Hematopoietic multipotent progenitor cell treated with erythropoietin and hydrocortisone succinate and interleukin-3 and kit ligand, for 15 days (in vitro differentiated cells): ENCODE data around the gene PVALEF.

Experiments
- DNase-seq: peaks from one replicate; pipeline ENCODE4 v3.0.0-alpha.2; 2015; ENCODE audit warnings: low spot score

PVALEF gene

GRCh38 chr17:81197409-81197795 is 32.1 kb downstream of the PVALEF start:
- no peak for DNase-seq

GRCh38 chr17:81197831-81198490 is 32.7 kb downstream of the PVALEF start:
- DNase-seq = no peak

- no peak for DNase-seq
These were observed 33.6 kb downstream of the PVALEF start for GRCh38 chr17:81198826-81199481.

GRCh38 chr17:81199482-81199830 is 34.1 kb downstream of the PVALEF start:
- DNase-seq = no peak

DNA sequence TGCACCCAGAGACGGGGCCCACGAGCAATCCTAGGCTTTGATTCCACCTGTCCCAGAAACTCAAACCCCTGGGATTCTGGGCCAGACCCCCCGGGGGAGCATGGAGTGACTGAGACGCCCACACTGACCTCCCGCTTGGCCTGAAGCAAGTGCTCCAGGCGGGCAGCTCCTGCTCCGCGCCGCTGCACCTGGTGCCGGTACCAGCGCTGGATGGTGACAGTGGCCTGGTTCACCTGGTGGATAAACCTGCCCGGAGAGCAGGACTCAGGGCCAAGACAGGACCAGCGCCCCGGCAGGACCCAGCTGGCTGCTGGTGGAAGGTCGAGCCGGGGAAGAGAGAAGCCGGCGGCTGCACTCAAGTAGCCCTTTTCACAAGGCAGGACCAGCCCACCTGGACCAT is 34.9 kb downstream of the PVALEF start:
- DNase-seq = no peak

GRCh38 chr17:81200695-81201580 is 35.6 kb downstream of the PVALEF start:
- DNase-seq = peak; percentile 58

DNA sequence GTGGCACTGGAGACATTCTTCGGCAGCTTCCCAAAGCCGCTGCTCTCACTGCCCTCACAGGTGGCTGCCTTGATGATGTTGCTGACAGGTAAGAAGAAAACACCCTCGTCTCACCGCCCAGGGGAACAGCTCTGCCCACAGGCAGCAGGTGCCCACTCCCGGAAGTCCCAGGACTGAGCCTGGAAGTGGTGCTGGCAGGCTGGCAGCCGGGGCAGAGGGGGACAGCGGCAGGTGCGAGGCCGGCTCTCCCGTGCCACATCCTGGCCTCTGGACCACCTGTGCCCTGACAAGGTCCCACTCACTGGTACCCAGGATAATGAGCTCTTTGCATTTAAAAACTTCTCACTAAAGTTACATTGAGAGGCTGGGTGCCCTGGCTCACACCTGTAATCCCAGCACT is 37.0 kb downstream of the PVALEF start:
- no peak for DNase-seq

DNA sequence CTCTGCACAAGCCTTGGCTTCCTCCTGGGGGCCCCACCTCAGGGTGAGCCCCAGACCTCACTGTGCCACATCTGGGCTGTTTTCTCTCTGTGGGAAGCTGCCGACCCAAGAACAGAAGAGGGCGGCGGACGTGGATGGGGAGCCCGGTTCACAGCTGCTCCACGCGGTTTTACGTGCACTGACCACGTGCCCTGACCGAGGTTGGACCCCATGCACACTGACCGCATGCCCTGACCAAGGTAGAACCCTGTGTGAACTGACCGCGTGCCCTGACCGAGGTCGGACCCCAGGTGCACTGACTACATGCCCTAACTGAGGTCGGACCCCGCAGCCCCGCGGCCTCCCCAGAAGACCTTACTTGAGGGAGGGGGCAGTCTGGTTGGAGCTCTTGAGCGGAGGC is 37.8 kb downstream of the PVALEF start:
- no peak for DNase-seq

- DNase-seq = no peak
These were observed 39.3 kb downstream of the PVALEF start for GRCh38 chr17:81204578-81204977.

DNA sequence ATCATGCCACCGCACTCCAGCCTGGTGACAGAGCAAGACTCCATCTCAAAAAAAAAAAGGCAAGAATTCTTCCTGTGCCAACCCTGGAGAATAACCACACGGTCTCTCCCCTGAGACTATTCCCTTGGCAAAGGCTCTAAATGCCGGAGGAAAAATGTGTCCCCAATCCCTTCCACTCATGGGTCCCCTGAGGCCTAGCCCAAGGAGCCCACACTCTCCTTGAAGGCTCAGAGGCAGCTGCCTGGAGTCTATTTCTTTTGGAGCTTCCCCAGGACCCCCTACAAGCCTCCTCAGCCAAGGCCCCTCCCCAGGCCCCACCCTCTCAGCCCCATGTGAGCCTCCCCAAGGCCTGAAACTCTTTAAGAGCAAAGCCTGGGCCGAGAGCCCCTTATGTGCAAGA is 40.9 kb downstream of the PVALEF start:
- DNase-seq = no peak

- DNase-seq = no peak
These were observed 41.4 kb downstream of the PVALEF start for GRCh38 chr17:81206657-81207056.

DNA sequence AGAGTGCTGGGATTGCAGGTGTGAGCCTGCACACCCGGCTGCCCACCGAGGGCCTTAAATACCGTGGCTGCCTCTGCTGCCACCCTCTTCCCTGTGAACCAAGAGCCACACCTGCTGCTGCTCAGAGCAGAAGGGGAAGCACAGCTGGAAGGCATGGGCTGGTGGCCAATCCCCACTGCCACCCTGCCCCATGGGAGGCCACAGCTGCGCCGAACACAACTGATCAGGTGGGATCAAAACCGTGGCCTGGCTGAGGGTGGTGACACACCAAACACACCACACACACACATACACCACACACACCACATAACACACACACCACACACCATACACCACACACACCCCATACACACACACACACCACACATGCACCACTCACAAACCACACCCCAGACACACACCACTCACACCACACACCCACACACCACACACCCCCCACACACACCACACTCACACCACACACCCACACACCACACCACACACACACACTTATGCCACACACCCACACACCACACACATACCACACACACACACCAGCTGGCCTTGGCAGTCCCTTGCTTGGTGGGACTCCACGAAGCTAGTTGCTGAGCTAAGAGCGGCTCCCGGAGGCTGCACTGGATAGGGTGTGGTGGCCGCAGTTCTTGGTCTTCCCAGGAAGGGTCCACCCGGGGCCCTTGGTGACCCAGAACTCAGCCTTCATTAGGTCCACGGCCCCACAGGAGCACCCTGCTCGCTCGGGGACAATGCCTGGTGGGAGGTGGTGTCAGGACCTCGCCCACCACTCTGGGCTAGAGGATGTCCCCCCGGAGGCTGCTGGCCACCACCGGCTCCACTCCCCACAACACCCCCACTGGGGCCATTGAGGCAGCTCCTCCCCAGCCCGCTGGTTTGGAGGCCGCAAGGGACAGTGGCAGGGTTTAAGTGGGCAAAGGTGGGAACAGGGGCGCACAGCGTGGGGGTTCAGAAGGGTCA is 42.6 kb downstream of the PVALEF start:
- no peak for DNase-seq

GRCh38 chr17:81208651-81209050 is 43.3 kb downstream of the PVALEF start:
- DNase-seq = no peak

DNA sequence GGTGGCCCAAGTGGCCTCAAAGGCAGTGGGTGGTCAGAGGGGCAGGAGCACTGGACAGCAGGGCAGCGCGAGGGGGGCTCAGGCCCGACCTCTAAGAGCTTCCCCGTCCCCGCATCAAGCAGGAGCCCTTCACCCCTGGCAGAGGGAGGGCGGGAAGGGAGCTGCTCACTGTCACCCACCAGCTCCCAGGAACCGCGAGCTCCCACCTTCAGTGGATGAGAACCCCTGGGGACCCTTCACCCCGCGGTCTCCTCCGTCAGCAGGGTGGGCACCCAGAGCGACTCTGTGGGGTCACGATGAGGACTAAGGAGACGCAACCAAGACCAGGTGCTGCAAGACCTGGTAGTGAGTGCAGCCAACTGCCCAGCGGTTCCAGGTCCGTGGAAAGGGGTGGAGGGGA is 43.8 kb downstream of the PVALEF start:
- no peak for DNase-seq

GRCh38 chr17:81210466-81210865 is 45.2 kb downstream of the PVALEF start:
- DNase-seq = no peak

DNA sequence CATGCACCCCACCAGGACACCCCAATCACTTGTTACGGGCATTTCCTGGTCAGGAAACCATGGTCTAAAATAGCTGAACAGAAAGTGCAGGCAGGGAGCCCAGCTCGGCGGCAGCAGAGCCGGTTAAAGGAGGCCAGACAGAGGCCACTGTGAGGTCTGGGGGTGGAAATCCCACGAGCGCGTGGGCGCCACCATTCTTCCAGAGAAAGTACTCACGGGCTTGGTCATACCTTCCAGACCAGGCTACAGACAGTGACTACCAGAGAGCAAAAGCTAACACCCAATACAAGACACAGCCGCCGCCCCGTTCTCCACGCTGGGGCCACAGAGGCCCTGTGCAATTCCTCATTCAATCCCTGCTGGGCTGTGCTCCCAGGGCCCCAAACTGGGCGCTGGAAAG is 45.6 kb downstream of the PVALEF start:
- DNase-seq = no peak

DNA sequence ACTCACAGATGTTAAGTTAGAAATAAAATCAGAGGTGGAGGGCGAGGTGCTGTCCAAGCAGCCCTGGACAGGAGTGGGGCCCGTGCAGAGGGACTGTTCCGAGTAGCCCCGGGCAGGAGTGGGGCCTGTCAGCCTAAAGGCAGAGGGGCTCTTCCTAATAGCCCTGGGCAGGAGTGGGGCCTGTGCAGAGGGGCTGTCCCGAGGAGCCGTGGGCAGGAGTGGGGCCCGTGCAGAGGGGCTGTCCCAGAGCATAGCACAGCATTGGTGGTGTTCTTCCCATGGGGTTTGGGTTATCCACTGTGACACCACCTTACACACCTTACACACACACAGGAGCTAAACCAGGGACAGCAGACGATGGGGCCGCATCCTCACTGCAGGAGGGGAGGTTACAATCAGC is 47.1 kb downstream of the PVALEF start:
- no peak for DNase-seq

DNA sequence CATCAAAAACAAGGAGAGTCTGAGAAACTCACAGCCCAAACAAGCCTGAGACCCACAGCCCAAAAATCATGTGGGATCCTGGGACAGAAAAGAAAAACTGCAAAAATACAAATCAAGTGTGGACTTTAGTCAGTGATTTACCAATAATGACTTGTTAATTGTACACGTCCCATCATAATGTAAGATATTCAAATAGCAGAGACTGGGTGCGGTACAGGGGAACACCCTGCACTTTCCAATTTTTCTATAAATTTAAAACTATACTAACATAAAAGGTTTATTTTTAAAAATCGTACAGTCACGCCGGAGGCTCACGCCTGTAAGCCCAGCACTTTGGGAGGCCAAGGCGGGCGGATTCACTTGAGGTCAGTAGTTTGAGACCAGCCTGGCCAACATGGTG is 48.7 kb downstream of the PVALEF start:
- no peak for DNase-seq

GRCh38 chr17:81217491-81217890 is 52.2 kb downstream of the PVALEF start:
- no peak for DNase-seq

DNA sequence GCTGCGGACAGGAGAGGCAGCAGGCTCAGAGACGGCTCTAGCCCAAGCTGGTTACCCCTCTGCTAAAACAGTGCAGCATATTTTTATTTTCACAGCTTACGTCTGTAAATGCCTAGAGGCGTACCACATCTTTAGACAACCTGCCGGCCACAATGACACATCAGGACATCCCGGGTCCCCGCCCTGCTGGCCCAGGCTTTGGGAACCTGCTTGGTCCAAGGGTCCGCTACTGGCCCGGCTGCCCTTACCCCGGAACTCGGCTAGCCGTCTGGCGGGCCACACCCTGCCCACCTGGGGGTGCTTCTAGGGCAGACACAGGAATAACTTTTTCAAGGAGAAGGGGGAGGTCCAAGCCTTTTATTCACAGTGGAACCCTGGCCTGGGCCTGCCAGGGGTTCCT is 53.2 kb downstream of the PVALEF start:
- no peak for DNase-seq

- DNase-seq = no peak
These were observed 53.7 kb downstream of the PVALEF start for GRCh38 chr17:81218991-81219390.
